GM21360 (cell line): ENCODE data around the gene EML3.
"Not testable (repeated sequence)": the region's sequence is repeated elsewhere in the genome, so short reads cannot be mapped to it uniquely, and the experiment has no call there.

Source experiments
- ATAC-seq: cut with Tn5 transposase; IDR thresholded peaks from one replicate; pipeline ENCODE4 v1.9.1; 2021; ENCODE audit warnings: mild to moderate bottlenecking, moderate library complexity; ENCODE audit not compliant: unreplicated experiment

EML3 gene

DNA sequence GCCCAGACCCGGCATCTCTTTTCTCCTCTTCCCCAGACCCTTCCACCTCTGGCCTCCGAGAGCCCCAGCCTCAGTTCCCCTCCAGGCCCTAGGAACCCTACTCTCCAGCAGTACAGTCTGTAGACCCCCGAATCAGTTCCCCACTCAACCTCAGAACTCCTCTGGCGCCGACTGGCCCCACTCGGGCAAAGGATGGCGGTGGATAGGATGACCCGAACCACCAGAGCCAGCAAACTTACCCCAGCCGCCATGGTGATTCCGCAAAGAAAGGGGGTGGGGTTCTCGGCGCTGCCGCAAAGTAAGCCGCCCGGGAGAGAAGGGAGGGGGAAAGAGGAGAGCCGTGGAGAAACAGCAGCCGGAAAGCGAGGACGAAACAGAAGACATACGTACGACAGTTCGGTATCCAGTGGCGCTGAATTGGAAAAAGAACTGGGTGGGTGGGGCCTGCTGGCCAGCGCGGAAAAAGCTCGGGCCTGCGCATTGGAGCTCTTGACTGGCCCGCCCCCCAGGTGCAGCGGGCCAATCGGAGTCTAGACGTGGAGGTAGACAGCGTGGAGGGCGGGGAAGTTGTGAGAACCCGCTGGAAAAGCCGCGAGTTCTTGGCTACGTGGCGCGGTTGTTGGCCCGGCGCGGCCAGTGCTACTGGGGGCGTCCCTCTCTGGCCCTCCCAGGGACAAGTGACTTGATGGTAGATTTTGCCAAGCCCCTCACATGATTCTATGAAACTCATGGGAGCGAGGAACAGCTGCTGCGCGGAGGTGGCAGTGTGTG lies 38.8 kb downstream of the EML3 start, which contains the start of gene EEF1G:
EEF1G (minus strand) TSS at position 300 of the 771 bp plus-strand sequence; CDS start at position 251, 49 bp downstream.
- peak; percentile 78 for ATAC-seq

DNA sequence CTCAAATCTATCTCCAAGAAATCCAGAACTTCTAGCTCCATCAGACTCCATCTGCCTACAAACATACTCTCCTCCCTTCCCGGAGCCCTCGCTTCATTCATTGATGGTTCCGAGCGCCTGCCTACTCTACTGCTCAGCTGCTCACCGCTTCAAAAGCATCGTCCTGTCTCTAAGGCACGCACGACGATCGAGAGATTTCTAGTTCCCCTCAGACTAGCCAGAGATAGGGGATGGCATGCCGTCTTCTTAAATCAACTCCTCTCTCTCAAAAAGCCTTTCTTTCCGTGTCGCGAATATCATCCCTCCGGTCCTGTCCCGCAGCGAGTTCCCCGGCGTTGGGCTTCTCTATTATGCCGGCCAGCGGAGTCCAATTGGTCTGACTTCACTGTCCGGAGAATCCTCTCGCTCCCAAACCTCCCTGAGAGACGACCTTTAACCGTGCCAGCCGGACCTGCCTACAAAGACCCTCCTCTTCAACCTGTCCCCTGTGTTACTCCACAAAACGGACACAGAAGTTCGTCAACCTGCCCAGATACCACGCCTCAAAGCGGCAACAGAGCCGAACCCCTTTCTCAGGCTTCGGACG lies 39.5 kb downstream of the EML3 start:
- no peak for ATAC-seq

DNA sequence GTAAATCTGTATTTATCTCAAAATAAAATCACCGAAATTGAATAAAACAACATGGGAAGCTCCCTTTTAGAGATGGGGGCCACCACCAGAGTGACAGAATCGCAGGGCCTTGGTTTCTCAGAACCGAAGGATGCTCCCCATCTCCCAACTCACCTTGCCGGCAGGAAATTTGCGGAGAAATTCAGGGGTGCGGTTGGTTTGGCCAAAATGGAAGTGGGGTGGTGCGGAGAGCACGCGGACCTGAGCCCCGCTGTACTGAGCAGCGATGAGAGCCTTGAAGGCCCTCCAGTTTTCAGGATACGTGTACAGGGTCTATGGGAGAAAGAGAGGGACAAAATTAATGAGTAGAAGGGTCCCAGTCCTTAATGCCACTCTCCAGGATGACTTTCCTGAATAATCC lies 40.1 kb downstream of the EML3 start:
- no peak for ATAC-seq

DNA sequence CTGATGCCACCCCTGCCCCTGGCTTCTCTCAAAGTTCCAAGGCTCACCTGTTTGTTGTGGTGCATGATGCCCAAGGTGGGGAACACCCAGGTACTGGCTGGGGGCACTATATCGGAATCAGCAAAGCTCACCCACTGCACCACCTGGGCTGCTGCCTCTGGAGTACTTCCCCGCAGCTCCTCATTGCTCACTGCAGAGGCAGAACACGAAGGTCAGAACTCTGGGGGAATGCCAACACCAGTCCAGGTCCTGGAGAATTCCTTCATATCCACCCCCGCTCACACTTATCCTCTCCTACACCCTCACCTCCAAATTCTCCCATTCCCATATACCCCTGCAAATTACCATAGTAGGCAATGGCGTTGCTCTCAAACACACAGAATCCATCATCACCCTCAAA lies 41.1 kb downstream of the EML3 start:
- ATAC-seq, result not testable (repeated sequence)

- ATAC-seq, result not testable (repeated sequence)
Measured at GRCh38 chr11:62570903-62571302, 41.7 kb downstream of the EML3 start.

DNA sequence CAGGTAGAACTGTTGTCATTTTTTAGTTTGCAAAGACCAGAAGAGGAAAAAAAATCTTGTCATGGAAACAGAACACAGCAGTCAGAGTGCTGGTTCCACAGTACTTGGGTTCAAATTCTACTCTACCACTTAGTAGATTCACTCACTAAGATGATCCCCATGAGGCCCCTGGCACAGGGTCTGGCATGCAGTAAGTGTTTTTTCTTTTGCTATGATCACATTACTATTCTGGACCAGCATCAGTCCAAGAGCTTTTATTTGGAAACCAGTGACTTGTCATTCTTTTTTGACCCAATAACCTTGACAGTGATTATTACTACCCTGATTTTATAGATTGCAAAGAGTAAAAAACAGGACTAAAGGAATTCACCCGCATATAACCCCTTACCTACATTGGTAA lies 43.0 kb downstream of the EML3 start:
- ATAC-seq, result no peak

GRCh38 chr11:62567018-62567633 lies 45.4 kb downstream of the EML3 start:
- no peak for ATAC-seq

GRCh38 chr11:62566247-62566646 lies 46.3 kb downstream of the EML3 start:
- ATAC-seq, result no peak

- no peak for ATAC-seq
Measured at GRCh38 chr11:62565100-62565802, 47.3 kb downstream of the EML3 start.

GRCh38 chr11:62561677-62562230 lies 50.8 kb downstream of the EML3 start:
- not testable (repeated sequence) for ATAC-seq

- ATAC-seq, result no peak
Measured at GRCh38 chr11:62560566-62561103, 51.9 kb downstream of the EML3 start.

DNA sequence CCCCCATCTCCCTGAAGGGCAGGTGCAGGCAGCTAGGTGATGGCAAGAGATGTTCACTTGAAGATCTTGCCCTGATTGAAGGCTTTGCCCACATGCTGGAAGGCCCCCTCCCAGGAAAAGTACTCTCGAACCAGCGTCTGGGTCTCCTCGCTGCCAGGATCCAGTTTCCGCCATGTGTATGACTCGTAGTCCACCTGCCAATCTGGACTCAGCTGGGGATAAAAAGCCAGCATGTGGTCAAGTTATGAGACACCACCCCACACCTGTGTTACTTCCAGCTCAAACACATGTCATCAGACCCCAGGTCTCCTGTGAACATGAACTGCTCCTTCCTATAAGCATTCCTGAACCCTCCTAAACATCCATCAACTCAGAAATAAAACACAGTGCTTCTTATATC lies 52.9 kb downstream of the EML3 start:
- ATAC-seq, result not testable (repeated sequence)

GRCh38 chr11:62559204-62559603 lies 53.4 kb downstream of the EML3 start:
- ATAC-seq, result no peak

- no peak for ATAC-seq
Measured at GRCh38 chr11:62558669-62559068, 53.9 kb downstream of the EML3 start.

- ATAC-seq, result no peak
Measured at GRCh38 chr11:62556875-62557631, 55.5 kb downstream of the EML3 start.

DNA sequence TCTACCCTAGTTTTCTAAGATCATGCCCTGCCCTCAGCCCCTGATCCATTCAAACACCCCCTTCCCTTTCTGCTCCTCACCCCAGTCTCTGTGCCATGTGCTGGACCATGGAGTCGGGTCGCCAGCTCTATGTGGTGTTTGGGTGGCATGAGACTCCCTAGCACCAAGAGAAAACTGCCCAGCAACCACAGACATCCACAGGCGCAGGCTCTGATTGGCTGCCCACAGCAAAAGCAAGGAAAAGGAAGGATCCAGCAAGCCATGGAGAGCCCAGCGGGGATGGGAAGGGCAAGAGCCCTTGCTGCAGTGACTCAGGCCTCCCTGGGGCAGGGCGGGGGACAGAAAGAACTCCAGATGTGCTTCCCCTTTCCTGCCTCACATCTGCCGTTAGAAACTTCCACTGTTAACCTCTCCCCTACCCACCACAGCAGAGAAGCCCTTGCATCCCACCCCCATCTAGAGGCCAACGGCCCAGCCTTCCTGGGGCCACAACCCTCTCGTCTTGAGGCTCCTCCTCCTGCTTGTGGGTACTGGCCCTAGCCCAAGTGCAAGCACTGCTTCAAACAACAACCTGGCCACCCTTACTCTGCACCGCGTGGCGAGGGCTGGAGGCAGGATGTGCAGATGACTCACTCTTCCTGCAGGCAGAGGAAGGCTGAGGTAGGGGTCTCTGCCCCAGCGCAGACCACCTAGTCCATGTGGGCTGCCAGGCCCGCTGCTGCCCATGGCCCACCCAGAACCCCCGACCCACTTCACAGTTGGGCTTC lies 56.3 kb downstream of the EML3 start:
- no peak for ATAC-seq

DNA sequence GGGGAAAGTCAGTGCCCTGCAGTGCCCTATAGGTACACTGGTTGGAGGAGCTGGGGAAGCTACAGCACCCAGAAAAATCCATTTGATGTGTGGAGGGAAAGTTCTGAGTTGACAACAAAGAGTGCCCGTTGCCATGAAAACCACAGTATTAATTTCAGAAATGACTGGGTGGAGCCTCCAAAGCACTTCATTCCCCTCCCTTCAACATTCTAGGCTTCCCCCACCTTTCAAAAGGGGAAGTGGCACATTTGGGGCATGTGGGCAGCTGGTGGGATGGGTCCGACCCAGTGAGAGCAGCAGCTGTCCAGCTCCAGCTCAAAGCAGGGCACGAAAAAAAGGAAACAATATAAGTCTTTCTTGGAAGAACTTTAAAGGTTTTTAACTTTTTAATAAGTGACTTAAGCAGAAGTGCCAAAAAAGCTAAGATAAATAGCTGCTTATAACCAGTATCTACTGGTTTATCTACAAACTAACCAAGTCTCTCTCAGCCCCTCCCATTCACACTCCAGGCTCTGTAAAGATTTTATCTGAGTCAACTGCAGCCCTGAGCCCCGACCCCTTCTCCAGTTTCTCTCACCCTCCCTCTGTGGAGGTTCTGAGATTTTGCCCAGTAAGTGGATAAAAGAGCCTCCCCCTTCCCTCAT lies 57.0 kb downstream of the EML3 start:
- peak; percentile 31 for ATAC-seq

GRCh38 chr11:62554387-62555167 lies 58.0 kb downstream of the EML3 start:
- no peak for ATAC-seq
